ENCODE measurements around the gene ADPGK.

ADPGK gene

GRCh38 chr15:72706266-72706665, 77.3 kb downstream of the ADPGK start:
- in situ Hi-C loops (cut with HindIII; ENCODE audit: low sequenced_read_pairs): no loop called here
- DNase-seq (ENCODE audit: low read depth): no peak
- no peak for TF ChIP-seq CTCF (IDR thresholded peaks at IDR 0.05; ENCODE audit: low read depth, low read length, missing control alignments)
- H3K4me3 ChIP-seq (ENCODE audit: low read depth, low read length): no peak overlapping the region
